GM18909 (cell line): ENCODE results near the gene DLX3.

Experiments used
- ATAC-seq: cut with Tn5 transposase; IDR thresholded peaks from one replicate; pipeline ENCODE4 v1.9.1; 2021; ENCODE audit warnings: mild to moderate bottlenecking; ENCODE audit not compliant: unreplicated experiment, poor library complexity

The DLX3 gene

GRCh38 chr17:49977463-49978389, 17.3 kb downstream of the DLX3 start:
- no peak for ATAC-seq

- no peak for ATAC-seq
Observed at GRCh38 chr17:49976828-49977202, 18.2 kb downstream of the DLX3 start.

DNA sequence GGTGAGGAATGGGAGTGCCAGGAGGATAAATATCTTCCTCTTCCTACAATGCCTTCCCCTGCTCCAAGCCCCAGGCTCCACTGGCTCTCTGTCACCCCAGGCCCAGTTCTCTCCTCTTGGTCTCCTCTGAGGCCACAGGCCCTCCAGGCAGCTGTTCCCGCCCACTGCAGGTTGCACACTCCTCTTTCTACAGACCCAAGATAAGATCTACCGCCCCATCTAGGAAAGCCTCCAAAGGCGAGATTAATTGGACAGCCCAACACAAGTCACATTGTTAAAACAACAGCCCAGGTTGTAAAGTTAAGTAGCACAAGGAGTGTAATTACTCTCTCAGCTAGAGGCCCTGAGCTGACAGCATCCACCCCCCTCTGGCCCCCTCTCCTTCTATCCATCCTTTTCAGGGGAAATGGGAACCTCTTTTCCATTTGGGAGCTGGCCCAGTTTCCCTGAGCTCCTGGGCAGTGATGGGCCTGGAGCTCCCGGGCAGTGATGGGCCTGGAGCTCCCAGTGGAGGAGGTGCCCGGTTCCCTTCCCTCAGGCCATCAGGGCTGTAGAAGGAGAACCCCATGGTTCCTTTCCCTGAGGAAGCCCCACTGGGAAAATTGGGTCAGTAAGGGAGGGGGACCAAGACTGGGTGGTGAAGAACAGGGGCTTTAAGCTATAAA, 18.7 kb downstream of the DLX3 start:
- no peak for ATAC-seq

GRCh38 chr17:49975531-49975930, 19.5 kb downstream of the DLX3 start:
- ATAC-seq: no peak

- ATAC-seq: no peak
Observed at GRCh38 chr17:49973271-49973615, 21.8 kb downstream of the DLX3 start.

DNA sequence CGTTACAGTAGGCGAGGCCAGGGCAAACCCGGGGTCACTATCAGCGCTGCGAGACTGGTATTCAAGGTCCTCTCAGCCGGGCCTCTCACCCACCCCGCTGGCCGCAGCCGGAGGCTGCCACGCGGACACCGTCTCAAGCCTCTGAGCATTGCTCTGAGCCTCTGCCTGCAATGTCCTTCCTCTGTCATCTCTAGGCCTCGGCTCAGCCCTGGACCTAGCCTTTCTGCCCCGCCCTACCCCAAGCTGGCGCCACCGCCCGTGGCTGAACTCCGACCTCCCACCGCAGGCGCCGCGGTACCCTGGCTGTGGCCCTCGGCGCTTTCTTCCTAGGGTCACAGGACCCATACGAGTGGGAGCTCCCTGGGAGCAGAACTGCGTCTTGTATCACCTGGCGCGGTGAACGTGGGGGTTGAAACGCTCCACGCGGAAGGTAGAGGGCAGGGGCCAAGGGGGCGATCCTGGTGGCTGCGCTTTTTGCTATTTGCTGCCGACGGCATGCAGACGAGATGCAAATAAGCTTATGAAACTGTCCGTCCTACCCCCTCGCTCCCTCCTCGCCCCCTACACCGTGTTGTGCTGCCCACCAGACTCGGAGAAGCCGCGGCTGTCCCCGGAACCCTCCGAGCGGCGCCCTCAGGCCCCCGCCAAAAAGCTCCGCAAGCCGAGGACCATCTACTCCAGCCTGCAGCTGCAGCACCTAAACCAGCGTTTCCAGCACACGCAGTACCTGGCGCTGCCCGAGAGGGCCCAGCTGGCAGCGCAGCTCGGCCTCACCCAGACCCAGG, 22.3 kb downstream of the DLX3 start:
- ATAC-seq: no peak

GRCh38 chr17:49971848-49972485, 23.1 kb downstream of the DLX3 start:
- ATAC-seq: no peak

- no peak for ATAC-seq
Observed at GRCh38 chr17:49971199-49971847, 23.7 kb downstream of the DLX3 start.

GRCh38 chr17:49970498-49970897, 24.5 kb downstream of the DLX3 start:
- ATAC-seq: no peak

DNA sequence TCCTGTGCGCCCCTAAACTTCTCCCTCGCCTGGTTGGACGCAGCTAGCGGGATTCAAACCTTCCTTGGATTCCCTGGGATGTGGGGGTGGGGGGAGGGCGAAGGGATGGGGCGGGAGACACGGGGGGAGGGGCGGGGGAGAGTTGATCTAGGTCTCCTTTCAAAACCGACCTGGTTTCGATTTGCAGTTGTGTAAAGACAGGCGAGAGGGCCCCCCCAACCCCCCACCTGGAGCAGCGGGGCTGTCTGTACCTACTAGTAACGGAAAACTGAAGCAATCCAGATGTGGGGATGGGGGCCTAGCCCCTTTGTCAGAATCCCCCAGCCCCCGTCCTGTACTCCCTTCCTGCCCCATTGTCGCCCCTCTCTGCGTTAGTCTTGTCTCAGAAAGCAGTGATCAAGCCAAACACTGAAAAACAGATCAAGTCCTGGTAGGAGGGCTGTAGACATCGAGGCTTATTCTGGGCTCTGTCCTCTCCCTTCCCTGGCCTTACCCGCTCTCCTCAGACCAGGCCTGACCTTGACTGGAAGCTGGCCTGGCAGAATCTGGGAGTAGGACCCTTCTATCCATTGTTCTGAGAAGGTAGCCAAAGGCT, 25.1 kb downstream of the DLX3 start:
- ATAC-seq: no peak

DNA sequence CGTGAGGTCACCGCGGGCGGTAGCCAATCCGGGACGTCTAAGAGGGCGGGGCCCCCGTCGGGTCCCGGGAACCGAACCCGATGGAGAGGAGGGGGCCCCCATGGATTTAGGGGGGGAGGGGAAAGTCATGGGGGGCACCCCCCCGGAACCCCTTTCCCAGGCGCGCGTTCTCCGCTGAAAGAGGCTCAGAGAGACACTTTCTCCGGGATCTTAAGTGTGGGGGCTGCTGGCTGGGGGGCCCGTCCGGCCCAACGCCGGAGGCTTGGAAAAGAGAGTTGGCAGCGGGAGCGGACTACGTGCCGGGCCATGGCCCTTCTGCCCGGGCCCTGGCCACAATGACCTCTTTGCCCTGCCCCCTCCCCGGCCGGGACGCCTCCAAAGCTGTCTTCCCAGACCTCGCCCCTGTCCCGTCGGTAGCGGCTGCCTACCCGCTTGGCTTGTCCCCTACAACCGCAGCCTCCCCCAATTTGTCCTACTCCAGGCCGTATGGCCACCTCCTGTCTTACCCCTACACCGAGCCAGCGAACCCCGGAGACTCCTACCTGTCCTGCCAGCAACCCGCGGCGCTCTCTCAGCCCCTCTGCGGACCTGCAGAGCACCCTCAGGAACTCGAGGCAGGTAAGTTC, 25.8 kb downstream of the DLX3 start, which contains the start of gene DLX4:
DLX4 (plus strand) TSS at position 57 of the 626 bp plus-strand sequence; CDS start at position 336, 279 bp downstream.
- ATAC-seq: no peak

- ATAC-seq: peak; percentile 62
Observed at GRCh38 chr17:49968405-49969133, 26.5 kb downstream of the DLX3 start.

- ATAC-seq: no peak
Observed at GRCh38 chr17:49967621-49968404, 27.2 kb downstream of the DLX3 start.

- no peak for ATAC-seq
Observed at GRCh38 chr17:49967205-49967604, 27.8 kb downstream of the DLX3 start.

- no peak for ATAC-seq
Observed at GRCh38 chr17:49966767-49967166, 28.3 kb downstream of the DLX3 start.

- no peak for ATAC-seq
Observed at GRCh38 chr17:49965524-49965909, 29.5 kb downstream of the DLX3 start.

- no peak for ATAC-seq
Observed at GRCh38 chr17:49964769-49965523, 30.1 kb downstream of the DLX3 start.
